ENCODE measurements around the gene WNT8B. TPM values are rescaled to one million over a fixed set of nuclear protein-coding genes. Genes with fewer than 3 reads are reported as not detected.

The WNT8B gene, protein sequence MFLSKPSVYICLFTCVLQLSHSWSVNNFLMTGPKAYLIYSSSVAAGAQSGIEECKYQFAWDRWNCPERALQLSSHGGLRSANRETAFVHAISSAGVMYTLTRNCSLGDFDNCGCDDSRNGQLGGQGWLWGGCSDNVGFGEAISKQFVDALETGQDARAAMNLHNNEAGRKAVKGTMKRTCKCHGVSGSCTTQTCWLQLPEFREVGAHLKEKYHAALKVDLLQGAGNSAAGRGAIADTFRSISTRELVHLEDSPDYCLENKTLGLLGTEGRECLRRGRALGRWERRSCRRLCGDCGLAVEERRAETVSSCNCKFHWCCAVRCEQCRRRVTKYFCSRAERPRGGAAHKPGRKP
- polyA plus RNA-seq (not detected in 3 replicates), polyA minus RNA-seq (not detected in 3 replicates)
- not detected for polyA plus RNA-seq (2011; ENCODE audit: low read depth)
- polyA plus RNA-seq (2011; cell fraction: cytosol; rRNA removed): not detected in 2 replicates
- polyA plus RNA-seq (2011; cell fraction: nucleus; rRNA removed): not detected in 2 replicates
- not detected in 2 replicates for polyA plus RNA-seq (2012; ENCODE audit: low replicate concordance)
- polyA minus RNA-seq (2011; cell fraction: cytosol; rRNA and poly(A)+ RNA removed): not detected
- not detected in 2 replicates for polyA minus RNA-seq (2011; cell fraction: nucleus; rRNA and poly(A)+ RNA removed)

DNA sequence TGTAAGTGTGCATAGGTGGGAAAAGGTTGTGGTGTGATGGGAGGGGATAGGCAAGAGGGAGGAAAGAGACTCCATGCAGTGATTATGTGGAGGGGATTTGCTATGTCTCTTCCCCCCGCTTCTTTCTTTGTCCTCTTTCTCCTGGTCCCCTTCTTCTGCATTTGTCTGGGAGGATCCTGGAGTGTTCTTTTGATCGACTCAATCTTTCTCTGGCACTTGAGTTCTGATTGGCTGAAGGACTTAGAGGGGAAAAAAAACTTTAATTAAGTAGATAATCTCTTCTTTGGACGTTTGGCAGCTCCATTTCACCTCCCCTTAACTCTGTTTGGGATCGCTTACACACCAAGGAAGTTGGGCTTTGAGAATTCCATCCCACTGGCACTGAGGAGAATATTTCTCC lies at the start of gene WNT8B:
TSS of gene WNT8B (plus strand) at position 301 of the 400 bp plus-strand sequence. CDS start 160 bp downstream, outside the sequence.
- H3K27me3 ChIP-seq (ENCODE audit: control insufficient read depth, extremely low read depth, insufficient read depth, low read length): peaks cover 3% of the 10 kb centered on the region
- no peaks in the 10 kb centered on the region for H3K9me1 ChIP-seq (ENCODE audit: control insufficient read depth, extremely low read depth, insufficient read depth, low read length)
- H3K4me3 ChIP-seq (ENCODE audit: control insufficient read depth in 2 of 3, extremely low read depth in 1 of 3, insufficient read depth in 2 of 3, low read depth in 1 of 3, low read length in 3 of 3): no peak within 1 kb of the TSS
- H3K9me3 ChIP-seq (ENCODE audit: control insufficient read depth, low read depth, low read length): no peaks in the 10 kb centered on the region
- no peaks in the 10 kb centered on the region for H3K79me2 ChIP-seq (ENCODE audit: control insufficient read depth, insufficient read depth, low read length)
- TF ChIP-seq EZH2 (IDR thresholded peaks at IDR 0.05; ENCODE audit: low read length): no peak
- TF ChIP-seq, protein P1, sequence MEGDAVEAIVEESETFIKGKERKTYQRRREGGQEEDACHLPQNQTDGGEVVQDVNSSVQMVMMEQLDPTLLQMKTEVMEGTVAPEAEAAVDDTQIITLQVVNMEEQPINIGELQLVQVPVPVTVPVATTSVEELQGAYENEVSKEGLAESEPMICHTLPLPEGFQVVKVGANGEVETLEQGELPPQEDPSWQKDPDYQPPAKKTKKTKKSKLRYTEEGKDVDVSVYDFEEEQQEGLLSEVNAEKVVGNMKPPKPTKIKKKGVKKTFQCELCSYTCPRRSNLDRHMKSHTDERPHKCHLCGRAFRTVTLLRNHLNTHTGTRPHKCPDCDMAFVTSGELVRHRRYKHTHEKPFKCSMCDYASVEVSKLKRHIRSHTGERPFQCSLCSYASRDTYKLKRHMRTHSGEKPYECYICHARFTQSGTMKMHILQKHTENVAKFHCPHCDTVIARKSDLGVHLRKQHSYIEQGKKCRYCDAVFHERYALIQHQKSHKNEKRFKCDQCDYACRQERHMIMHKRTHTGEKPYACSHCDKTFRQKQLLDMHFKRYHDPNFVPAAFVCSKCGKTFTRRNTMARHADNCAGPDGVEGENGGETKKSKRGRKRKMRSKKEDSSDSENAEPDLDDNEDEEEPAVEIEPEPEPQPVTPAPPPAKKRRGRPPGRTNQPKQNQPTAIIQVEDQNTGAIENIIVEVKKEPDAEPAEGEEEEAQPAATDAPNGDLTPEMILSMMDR (optimal IDR thresholded peaks at IDR 0.05 in 1 of 3, IDR thresholded peaks at IDR 0.05 in 1 of 3, conservative IDR thresholded peaks at IDR 0.05 in 1 of 3; ENCODE audit: extremely low read depth in 1 of 3, insufficient read depth in 2 of 3, low read length in 3 of 3): no peak
- no peaks in the 10 kb centered on the region for H3K4me1 ChIP-seq (ENCODE audit: control insufficient read depth, extremely low read depth, insufficient read depth, low read length)
- no peak within 1 kb of the TSS for H2AFZ ChIP-seq (ENCODE audit: control insufficient read depth, low read length)
- no peaks in the 10 kb centered on the region for H3K36me3 ChIP-seq (ENCODE audit: control insufficient read depth in 2 of 2, extremely low read depth in 1 of 2, insufficient read depth in 2 of 2, low read length in 2 of 2)
- no peak within 1 kb of the TSS for H3K4me2 ChIP-seq (ENCODE audit: control insufficient read depth, extremely low read depth, insufficient read depth, low read depth, low read length)
- dilution Hi-C loops (cut with MboI; ENCODE audit: extremely low pct_ligation_motif_present, low sequenced_read_pairs): no loop called here
- no peak within 1 kb of the TSS for H3K9ac ChIP-seq (ENCODE audit: control insufficient read depth, extremely low read depth, insufficient read depth, low read length)
- DNase-seq (ENCODE audit: low read depth, low spot score) (no peak), FAIRE-seq (no peak)
- H3K27ac ChIP-seq (ENCODE audit: control insufficient read depth, insufficient read depth, low read length): no peak within 1 kb of the TSS
- H4K20me1 ChIP-seq (ENCODE audit: control insufficient read depth, extremely low read depth, insufficient read depth, low read length): no peaks in the 10 kb centered on the region

DNA sequence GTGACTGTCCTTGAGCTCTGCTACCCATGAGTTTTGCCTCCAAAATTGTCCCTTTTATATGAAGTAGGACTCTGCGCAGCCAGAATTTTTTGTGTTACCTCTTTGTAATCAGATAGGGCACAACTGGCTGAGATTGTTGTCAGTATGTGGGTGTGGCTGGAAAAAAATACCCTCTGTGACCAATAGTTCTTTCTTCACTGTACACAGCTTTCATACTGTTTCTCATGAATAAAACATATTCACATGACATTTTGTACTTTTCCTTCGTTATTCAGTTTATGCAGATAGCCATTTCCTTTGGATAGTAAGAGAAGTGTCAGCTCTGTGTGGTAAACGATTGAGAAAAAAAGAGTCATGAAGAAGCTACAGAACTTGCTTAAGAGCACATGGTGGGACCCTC lies 49.6 kb upstream of the WNT8B start:
- Histone ChIP-seq H3K27me3 (ENCODE audit: control insufficient read depth, extremely low read depth, insufficient read depth, low read length) (no peaks in the 10 kb centered on the region), H3K9me1 (ENCODE audit: control insufficient read depth, extremely low read depth, insufficient read depth, low read length) (no peaks in the 10 kb centered on the region), H2AFZ (ENCODE audit: control insufficient read depth, low read length) (no peak overlapping the region), H4K20me1 (ENCODE audit: control insufficient read depth, extremely low read depth, insufficient read depth, low read length) (no peaks in the 10 kb centered on the region), H3K27ac (ENCODE audit: control insufficient read depth, insufficient read depth, low read length) (no peak overlapping the region), H3K4me3 (ENCODE audit: control insufficient read depth in 2 of 3, extremely low read depth in 1 of 3, insufficient read depth in 2 of 3, low read depth in 1 of 3, low read length in 3 of 3) (no peak overlapping the region), H3K9ac (ENCODE audit: control insufficient read depth, extremely low read depth, insufficient read depth, low read length) (no peak overlapping the region), H3K36me3 (ENCODE audit: control insufficient read depth in 2 of 2, extremely low read depth in 1 of 2, insufficient read depth in 2 of 2, low read length in 2 of 2) (no peaks in the 10 kb centered on the region), H3K4me2 (ENCODE audit: control insufficient read depth, extremely low read depth, insufficient read depth, low read depth, low read length) (no peak overlapping the region), H3K9me3 (ENCODE audit: control insufficient read depth, low read depth, low read length) (no peaks in the 10 kb centered on the region), H3K79me2 (ENCODE audit: control insufficient read depth, insufficient read depth, low read length) (no peaks in the 10 kb centered on the region), H3K4me1 (ENCODE audit: control insufficient read depth, extremely low read depth, insufficient read depth, low read length) (no peaks in the 10 kb centered on the region)
- no peak for TF ChIP-seq EZH2 (IDR thresholded peaks at IDR 0.05; ENCODE audit: low read length)
- TF ChIP-seq, protein P1 (optimal IDR thresholded peaks at IDR 0.05 in 1 of 3, IDR thresholded peaks at IDR 0.05 in 1 of 3, conservative IDR thresholded peaks at IDR 0.05 in 1 of 3; ENCODE audit: extremely low read depth in 1 of 3, insufficient read depth in 2 of 3, low read length in 3 of 3): no peak
- DNase-seq (ENCODE audit: low read depth, low spot score): no peak
- no peak for FAIRE-seq
- dilution Hi-C loops (cut with MboI; ENCODE audit: extremely low pct_ligation_motif_present, low sequenced_read_pairs): no loop called here

All from keratinocyte (primary cell).